ENCODE data around the gene ZC3H12D. TPM values are rescaled to one million over a fixed set of nuclear protein-coding genes. Genes with fewer than 3 reads are reported as not detected.

Gene ZC3H12D
- total and polyA plus RNA-seq, 2 experiments from 2014 or later = 0.07 TPM; not detected in 1

GRCh38 chr6:149513915-149514314 is 29.1 kb upstream of the ZC3H12D start:
- Histone ChIP-seq H3K27ac (ENCODE audit: low read depth) (no peak overlapping the region), H3K9me2 (ENCODE audit: insufficient read depth) (no peaks in the 10 kb centered on the region), H3F3A (replicated peaks; ENCODE audit: low read depth) (no peaks in the 10 kb centered on the region), H4K20me1 (replicated peaks; ENCODE audit: insufficient read depth) (peaks cover 6% of the 10 kb centered on the region; the same call in 1 of the 2 replicates), H3K36me3 (ENCODE audit: insufficient read depth) (peaks cover 9% of the 10 kb centered on the region; the same call in 1 of the 2 replicates), H3K27me3 (ENCODE audit: insufficient read depth) (no peaks in the 10 kb centered on the region), H2AFZ (no peak overlapping the region), H3K4me3 (no peak overlapping the region), H3K79me2 (replicated peaks; ENCODE audit: insufficient read depth) (no peaks in the 10 kb centered on the region; the same call in 1 of the 2 replicates), H3K4me2 (no peak overlapping the region), H3K4me1 (ENCODE audit: insufficient read depth) (peaks cover 3% of the 10 kb centered on the region; the same call in 1 of the 2 replicates)
- Mint-ChIP-seq H3K27ac (no peak overlapping the region), H3K36me3 (ENCODE audit: low read depth) (peaks cover 22% of the 10 kb centered on the region), H3K4me1 (peaks cover 5% of the 10 kb centered on the region; the same call in 2 of the 3 replicates), H3K4me3 (no peak overlapping the region), H3K27me3 (ENCODE audit: insufficient read depth, low read depth, poor library complexity) (peaks cover 1% of the 10 kb centered on the region), H3K9me3 (no peaks in the 10 kb centered on the region)
- DNase-seq (ENCODE audit: low spot score) (no peak), ATAC-seq (no peak)
- no peak for TF ChIP-seq EZH2 (IDR thresholded peaks at IDR 0.05; ENCODE audit: low read depth, unreplicated experiment)
- no peak for TF ChIP-seq ZNF114 (CRISPR knock-in tag; IDR thresholded peaks at IDR 0.05)
- TF ChIP-seq NANOG (IDR thresholded peaks at IDR 0.05; ENCODE audit: borderline replicate concordance) = no peak
- no peak for TF ChIP-seq STAT1 (IDR thresholded peaks at IDR 0.05; ENCODE audit: unreplicated experiment)
- TF ChIP-seq JUNB (IDR thresholded peaks at IDR 0.05; ENCODE audit: unreplicated experiment) = no peak
- TF ChIP-seq ETS1 (IDR thresholded peaks at IDR 0.05) = no peak
- no peak for TF ChIP-seq EZH2phosphoT487 (IDR thresholded peaks at IDR 0.05; ENCODE audit: unreplicated experiment)
- TF ChIP-seq ZNF462 (CRISPR knock-in tag; IDR thresholded peaks at IDR 0.05) = no peak
- no peak for TF ChIP-seq ZNF331 (CRISPR knock-in tag; IDR thresholded peaks at IDR 0.05; ENCODE audit: low read depth)
- no peak for TF ChIP-seq REST (IDR thresholded peaks at IDR 0.05; ENCODE audit: unreplicated experiment)
- TF ChIP-seq POLR2AphosphoS5 (IDR thresholded peaks at IDR 0.05; ENCODE audit: low read depth) = no peak
- TF ChIP-seq CTCF (conservative IDR thresholded peaks at IDR 0.05; ENCODE audit: low read depth in 2 of 2) = no peak
- no peak for TF ChIP-seq CREB1 (CRISPR knock-in tag; IDR thresholded peaks at IDR 0.05; ENCODE audit: low read depth)
